GM21381 (cell line): ENCODE results near the gene WEE1.
"Not testable (repeated sequence)": the region's sequence is repeated elsewhere in the genome, so short reads cannot be mapped to it uniquely, and the experiment has no call there.

Source experiments
- ATAC-seq: cut with Tn5 transposase; IDR thresholded peaks from one replicate; pipeline ENCODE4 v1.9.1; 2021; ENCODE audit warnings: mild to moderate bottlenecking, moderate library complexity; ENCODE audit not compliant: unreplicated experiment

The WEE1 gene

GRCh38 chr11:9594267-9595046, 21.0 kb downstream of the WEE1 start:
- no peak for ATAC-seq

GRCh38 chr11:9596926-9597464, 23.5 kb downstream of the WEE1 start:
- ATAC-seq, result no peak

GRCh38 chr11:9600166-9600565, 26.7 kb downstream of the WEE1 start:
- ATAC-seq, result peak; percentile 1

GRCh38 chr11:9600644-9601036, 27.2 kb downstream of the WEE1 start:
- peak; percentile 40 for ATAC-seq

- peak; percentile 85 for ATAC-seq
These were observed 27.8 kb downstream of the WEE1 start for GRCh38 chr11:9601037-9601875.

GRCh38 chr11:9601876-9602199, 28.4 kb downstream of the WEE1 start:
- ATAC-seq, result peak; percentile 21

GRCh38 chr11:9603214-9603613, 29.7 kb downstream of the WEE1 start:
- not testable (repeated sequence) for ATAC-seq

GRCh38 chr11:9604134-9604533, 30.7 kb downstream of the WEE1 start:
- no peak for ATAC-seq

- no peak for ATAC-seq
These were observed 32.3 kb downstream of the WEE1 start for GRCh38 chr11:9605742-9606141.

- ATAC-seq, result no peak
These were observed 33.5 kb downstream of the WEE1 start for GRCh38 chr11:9606809-9607510.

- no peak for ATAC-seq
These were observed 34.0 kb downstream of the WEE1 start for GRCh38 chr11:9607511-9607899.

GRCh38 chr11:9609002-9609759, 35.7 kb downstream of the WEE1 start:
- no peak for ATAC-seq

- no peak for ATAC-seq
These were observed 36.4 kb downstream of the WEE1 start for GRCh38 chr11:9609841-9610240.

- peak; percentile 42 for ATAC-seq
These were observed 39.8 kb downstream of the WEE1 start for GRCh38 chr11:9613118-9613829.

GRCh38 chr11:9613830-9614762, 40.6 kb downstream of the WEE1 start:
- peak; percentile 82 for ATAC-seq

GRCh38 chr11:9615031-9615451, 41.6 kb downstream of the WEE1 start:
- ATAC-seq, result peak; percentile 45

GRCh38 chr11:9616042-9616675, 42.7 kb downstream of the WEE1 start:
- no peak for ATAC-seq

- ATAC-seq, result no peak
These were observed 43.4 kb downstream of the WEE1 start for GRCh38 chr11:9616858-9617257.
